Stimulated activated naive CD8-positive, alpha-beta T cell treated with anti-CD3 and anti-CD28 coated beads, Interleukin-15, amount 100 ng/mL, for 72 hours (primary cell): ENCODE measurements around the gene SPRED2.
"Not testable (repeated sequence)": the region's sequence is repeated elsewhere in the genome, so short reads cannot be mapped to it uniquely, and the experiment has no call there.

ENCODE experiments used
- ATAC-seq: fragments of 150-1000 bp; cut with Tn5 transposase; 2 replicates; pipeline ENCODE4 v1.10.0; 2021; ENCODE audit warnings: mild to moderate bottlenecking, moderate library complexity
- DNase-seq, 2 donors: peaks; one replicate each; pipeline ENCODE4 v3.0.0; 2021 to 2022
- H3K27ac Mint-ChIP-seq, 2 donors: one replicate each; pipeline ENCODE4 v1.8.0; 2022; ENCODE audit warnings: mild to moderate bottlenecking in 2 of 2, mixed read lengths in 2 of 2, moderate library complexity in 2 of 2
- H3K27me3 Mint-ChIP-seq: one replicate; pipeline ENCODE4 v1.8.0; 2022; ENCODE audit warnings: mixed read lengths
- H3K4me1 Mint-ChIP-seq: one replicate; pipeline ENCODE4 v1.8.0; 2022; ENCODE audit warnings: mild to moderate bottlenecking, mixed read lengths
- H3K4me3 Mint-ChIP-seq, 2 donors: one replicate each; pipeline ENCODE4 v1.8.0; 2022; ENCODE audit warnings: mild to moderate bottlenecking in 2 of 2, mixed read lengths in 2 of 2, moderate library complexity in 1 of 2
- H3K9me3 Mint-ChIP-seq, 2 donors: one replicate each; pipeline ENCODE4 v1.8.0; 2022; ENCODE audit warnings: mixed read lengths in 2 of 2

The SPRED2 gene

DNA sequence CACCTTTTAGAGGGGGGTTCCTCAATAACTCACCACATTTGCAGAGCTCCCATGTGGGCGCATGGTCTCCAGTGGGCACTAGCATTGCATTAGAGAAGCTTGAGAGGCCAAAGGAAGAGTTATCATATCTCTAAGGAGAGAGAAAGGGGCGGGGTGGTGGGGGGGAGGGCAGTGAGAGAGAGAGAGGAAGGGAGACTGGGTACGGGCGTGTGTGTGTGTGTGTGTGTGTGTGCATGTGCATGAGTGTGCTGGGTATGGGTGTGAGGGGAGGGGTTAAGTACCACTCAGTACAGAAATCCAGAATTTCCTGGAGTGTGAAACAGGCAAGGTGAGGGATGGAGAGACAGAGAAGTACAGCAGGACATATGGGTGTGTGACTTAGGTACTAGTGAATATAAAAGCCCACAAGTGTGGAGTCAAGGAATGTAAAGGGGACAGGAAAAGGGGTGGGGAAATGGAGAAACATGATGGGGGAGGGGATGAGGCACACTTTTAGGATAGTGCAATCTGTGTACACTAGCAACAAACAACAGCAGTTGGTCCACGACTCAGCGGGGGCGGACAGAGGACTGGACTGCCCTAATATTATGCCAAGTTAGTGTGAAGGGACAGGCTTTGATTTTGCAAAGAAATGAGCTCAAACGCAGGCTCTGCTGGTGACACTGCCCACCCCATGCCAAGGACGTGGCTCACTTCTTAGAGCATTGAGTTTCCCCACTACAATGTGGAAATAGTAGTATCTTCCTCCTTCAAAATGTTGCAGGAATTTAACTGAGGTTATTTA, 91.3 kb downstream of the SPRED2 start:
- H3K27ac Mint-ChIP-seq: no peak overlapping the region
- no peak overlapping the region for H3K4me3 Mint-ChIP-seq
- peaks cover 5% of the 10 kb centered on the region for H3K4me1 Mint-ChIP-seq
- DNase-seq: no peak
- no peaks in the 10 kb centered on the region for H3K9me3 Mint-ChIP-seq
- H3K27me3 Mint-ChIP-seq: peaks cover 4% of the 10 kb centered on the region
- ATAC-seq: no peak

GRCh38 chr2:65339648-65340047, 92.8 kb downstream of the SPRED2 start:
- Mint-ChIP-seq H3K4me3 (no peak overlapping the region), H3K27me3 (no peaks in the 10 kb centered on the region), H3K9me3 (no peaks in the 10 kb centered on the region), H3K27ac (no peak overlapping the region), H3K4me1 (peaks cover 5% of the 10 kb centered on the region)
- DNase-seq (no peak), ATAC-seq (no peak)

GRCh38 chr2:65338830-65339495, 93.4 kb downstream of the SPRED2 start:
- H3K4me1 Mint-ChIP-seq, H3K27me3 Mint-ChIP-seq, ATAC-seq, H3K4me3 Mint-ChIP-seq, DNase-seq, H3K27ac Mint-ChIP-seq, H3K9me3 Mint-ChIP-seq: not testable (repeated sequence)

- DNase-seq, H3K27ac Mint-ChIP-seq, H3K4me1 Mint-ChIP-seq, ATAC-seq, H3K27me3 Mint-ChIP-seq, H3K4me3 Mint-ChIP-seq, H3K9me3 Mint-ChIP-seq: not testable (repeated sequence)
Observed at GRCh38 chr2:65337915-65338314, 94.5 kb downstream of the SPRED2 start.

GRCh38 chr2:65334714-65335113, 97.7 kb downstream of the SPRED2 start:
- H3K27me3 Mint-ChIP-seq: no peaks in the 10 kb centered on the region
- no peaks in the 10 kb centered on the region for H3K9me3 Mint-ChIP-seq
- no peak overlapping the region for H3K4me3 Mint-ChIP-seq
- H3K4me1 Mint-ChIP-seq: no peaks in the 10 kb centered on the region
- DNase-seq: no peak
- ATAC-seq: no peak
- no peak overlapping the region for H3K27ac Mint-ChIP-seq

DNA sequence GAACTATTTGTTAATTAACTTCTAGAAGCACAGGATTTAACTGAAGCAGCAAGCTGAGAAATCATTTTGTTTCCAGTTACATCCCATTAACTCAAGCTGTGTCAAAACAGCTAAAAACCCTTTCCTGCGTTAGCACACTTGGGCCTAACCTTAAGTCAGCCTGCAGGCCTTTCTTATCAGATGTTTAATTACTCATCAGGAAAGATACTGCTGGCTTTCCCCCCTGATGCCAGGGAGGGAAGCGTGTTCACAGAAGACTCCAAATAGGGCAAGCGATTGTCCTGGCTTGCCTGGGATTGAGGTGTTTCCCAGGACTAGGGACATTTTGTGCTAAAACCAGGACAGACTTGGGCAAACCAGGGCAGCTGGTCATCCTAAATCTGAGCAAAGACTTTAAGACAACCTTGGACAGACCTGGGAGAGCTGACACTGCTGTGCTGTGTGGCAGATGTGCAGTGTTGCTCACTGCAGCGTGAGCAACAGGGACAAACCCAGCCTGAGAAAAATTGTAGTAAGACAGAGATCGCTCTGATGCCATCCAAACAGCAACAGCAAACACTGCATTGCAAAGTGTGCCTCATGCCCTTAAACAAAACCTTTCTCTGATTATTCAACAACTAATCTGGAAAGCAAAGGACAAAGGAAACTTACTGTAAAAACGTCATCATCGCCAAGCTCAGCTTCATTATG, 100.9 kb downstream of the SPRED2 start:
- DNase-seq (no peak), ATAC-seq (no peak)
- H3K9me3 Mint-ChIP-seq: no peaks in the 10 kb centered on the region
- no peak overlapping the region for H3K27ac Mint-ChIP-seq
- H3K27me3 Mint-ChIP-seq: no peaks in the 10 kb centered on the region
- H3K4me3 Mint-ChIP-seq: no peak overlapping the region
- H3K4me1 Mint-ChIP-seq: no peaks in the 10 kb centered on the region

GRCh38 chr2:65329525-65329924, 102.9 kb downstream of the SPRED2 start:
- Mint-ChIP-seq H3K27ac (no peak overlapping the region), H3K27me3 (no peaks in the 10 kb centered on the region), H3K4me1 (no peaks in the 10 kb centered on the region), H3K4me3 (no peak overlapping the region), H3K9me3 (no peaks in the 10 kb centered on the region)
- no peak for ATAC-seq
- DNase-seq: no peak

DNA sequence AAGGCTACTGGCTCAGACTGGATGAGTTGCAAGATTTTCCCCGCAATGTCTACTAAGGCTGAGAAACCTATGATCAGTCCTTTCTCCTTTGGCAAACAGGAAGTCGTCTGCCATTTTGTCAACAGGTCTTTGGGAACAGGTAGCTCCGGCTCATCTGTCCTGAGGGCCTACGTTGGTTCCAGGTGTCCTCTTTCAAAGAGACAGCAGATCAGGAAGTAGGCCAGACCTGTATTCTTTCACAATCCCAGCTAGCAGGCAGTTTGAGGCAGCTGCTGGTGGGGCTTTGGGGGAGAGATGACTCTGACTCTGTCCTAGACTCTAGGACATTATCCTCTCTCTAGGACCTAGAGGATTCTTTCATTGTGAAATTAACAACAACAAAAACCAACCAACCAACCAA, 106.1 kb downstream of the SPRED2 start:
- Mint-ChIP-seq H3K4me1 (no peaks in the 10 kb centered on the region), H3K9me3 (no peaks in the 10 kb centered on the region), H3K27me3 (no peaks in the 10 kb centered on the region), H3K4me3 (no peak overlapping the region), H3K27ac (no peak overlapping the region)
- DNase-seq: no peak
- no peak for ATAC-seq

DNA sequence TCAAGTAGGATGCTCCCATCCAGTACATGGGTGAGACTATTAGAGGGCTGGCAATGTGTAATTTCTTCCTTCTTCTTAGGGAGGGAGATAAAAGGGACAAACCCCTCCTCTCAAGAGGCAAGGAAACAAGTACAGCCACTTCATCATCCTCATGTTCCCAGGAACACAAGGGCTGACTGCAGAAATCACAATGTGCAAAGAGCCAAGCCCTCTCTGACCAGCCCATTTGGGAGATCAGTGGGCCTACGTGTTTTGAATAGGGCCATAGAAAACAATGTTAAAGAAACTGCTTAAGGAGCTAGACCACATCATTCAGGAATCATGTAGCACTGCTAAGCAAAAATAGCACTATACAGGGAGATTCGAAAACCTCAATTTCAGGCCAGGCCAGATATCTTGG, 107.3 kb downstream of the SPRED2 start:
- no peak overlapping the region for H3K27ac Mint-ChIP-seq
- peaks cover 9% of the 10 kb centered on the region for H3K4me1 Mint-ChIP-seq
- no peak overlapping the region for H3K4me3 Mint-ChIP-seq
- ATAC-seq (no peak), DNase-seq (no peak)
- H3K9me3 Mint-ChIP-seq: no peaks in the 10 kb centered on the region
- no peaks in the 10 kb centered on the region for H3K27me3 Mint-ChIP-seq

GRCh38 chr2:65320946-65321345, 111.5 kb downstream of the SPRED2 start:
- Mint-ChIP-seq H3K27me3 (no peaks in the 10 kb centered on the region), H3K9me3 (no peaks in the 10 kb centered on the region), H3K4me1 (peaks cover 14% of the 10 kb centered on the region), H3K27ac (no peak overlapping the region), H3K4me3 (no peak overlapping the region)
- no peak for ATAC-seq
- DNase-seq: no peak

DNA sequence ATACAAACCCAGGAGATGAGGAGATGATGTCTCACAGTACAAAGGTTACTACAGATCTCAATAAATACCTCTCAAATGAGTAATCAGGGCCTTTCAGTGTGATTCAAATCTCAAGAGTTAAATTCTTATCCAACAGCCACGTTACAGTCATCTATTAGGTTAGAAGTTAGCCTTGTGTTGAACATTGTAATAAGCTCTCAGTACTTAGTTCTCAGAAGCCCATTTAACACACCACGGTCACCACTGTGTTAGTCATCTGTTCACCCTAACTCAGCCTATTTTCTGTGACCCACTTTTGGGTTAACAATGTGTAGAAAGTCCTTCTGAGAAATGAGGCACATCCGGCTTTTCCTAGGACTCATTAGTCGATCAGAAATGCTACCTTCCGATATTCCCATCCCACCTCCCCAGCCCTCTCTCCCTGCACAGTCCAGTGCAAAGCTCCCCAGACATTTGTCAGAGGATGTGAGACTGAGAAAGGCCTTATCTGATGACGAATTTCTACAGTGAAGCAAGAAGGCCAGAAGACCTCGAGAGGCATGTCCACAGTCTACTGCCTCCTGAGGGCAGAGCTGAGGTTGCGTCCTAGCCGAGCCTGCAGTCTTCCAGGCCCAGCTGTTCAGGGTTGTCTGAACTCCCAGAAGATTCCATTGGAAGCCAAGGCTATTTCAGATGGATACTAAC, 112.2 kb downstream of the SPRED2 start:
- Mint-ChIP-seq H3K27me3 (no peaks in the 10 kb centered on the region), H3K4me3 (no peak overlapping the region), H3K27ac (no peak overlapping the region), H3K4me1 (peaks cover 14% of the 10 kb centered on the region), H3K9me3 (no peaks in the 10 kb centered on the region)
- ATAC-seq (peak; percentile 96), DNase-seq (peak in 1 of 2 donors; percentile 30)

DNA sequence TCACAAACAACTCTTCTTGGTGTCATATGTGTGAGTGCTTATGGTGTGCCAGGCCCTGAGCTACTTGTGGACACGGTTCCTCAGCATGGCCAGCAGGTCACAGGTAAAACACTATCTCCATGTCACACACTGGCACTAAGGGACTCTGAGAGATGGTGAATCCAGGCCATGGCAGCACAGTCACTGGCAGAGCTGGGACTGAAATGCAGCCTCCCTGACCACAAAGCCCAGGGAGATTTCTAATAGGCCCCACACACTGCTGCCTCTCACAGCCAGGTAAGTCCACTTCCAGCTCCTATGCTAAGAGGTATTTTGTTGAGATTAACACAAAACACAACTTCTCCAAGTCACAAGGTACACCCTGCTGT, 112.7 kb downstream of the SPRED2 start:
- no peak for DNase-seq
- Mint-ChIP-seq H3K4me3 (no peak overlapping the region), H3K27me3 (no peaks in the 10 kb centered on the region), H3K4me1 (peaks cover 14% of the 10 kb centered on the region), H3K9me3 (no peaks in the 10 kb centered on the region), H3K27ac (no peak overlapping the region)
- ATAC-seq: peak; percentile 16

DNA sequence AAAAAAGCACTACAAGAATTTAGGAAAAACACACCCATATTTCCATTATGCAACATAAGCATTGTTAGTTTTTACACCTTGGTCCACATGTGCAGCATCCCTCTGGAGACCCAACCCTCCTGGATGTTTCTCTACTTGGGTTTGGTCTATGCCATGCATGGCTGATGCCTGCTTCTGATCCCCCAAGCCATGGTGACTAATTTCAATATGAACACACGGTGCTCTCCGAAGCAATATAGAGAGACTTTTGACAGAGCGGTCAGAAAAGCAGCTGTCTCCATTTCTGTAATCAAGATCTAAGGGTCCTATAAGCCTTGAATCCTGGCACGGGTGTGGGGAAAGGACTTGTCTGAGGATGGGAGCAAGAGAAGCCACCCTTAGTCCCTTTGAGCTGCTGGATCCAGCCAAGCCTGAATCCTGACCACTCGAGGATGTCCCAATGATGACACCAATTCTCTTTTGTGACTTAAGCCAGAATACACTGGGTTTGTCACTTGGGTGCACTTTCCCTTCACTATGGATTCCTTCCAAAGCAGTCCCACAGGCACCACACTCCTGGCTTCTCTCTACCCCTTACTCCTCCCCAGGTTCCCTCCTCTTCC, 113.2 kb downstream of the SPRED2 start:
- no peaks in the 10 kb centered on the region for H3K9me3 Mint-ChIP-seq
- no peak for ATAC-seq
- H3K27ac Mint-ChIP-seq: no peak overlapping the region
- no peak for DNase-seq
- no peaks in the 10 kb centered on the region for H3K27me3 Mint-ChIP-seq
- H3K4me1 Mint-ChIP-seq: peaks cover 14% of the 10 kb centered on the region
- H3K4me3 Mint-ChIP-seq: no peak overlapping the region

GRCh38 chr2:65317841-65318240, 114.6 kb downstream of the SPRED2 start:
- DNase-seq (no peak), ATAC-seq (no peak)
- H3K27me3 Mint-ChIP-seq: no peaks in the 10 kb centered on the region
- H3K27ac Mint-ChIP-seq: no peak overlapping the region
- H3K4me1 Mint-ChIP-seq: peaks cover 20% of the 10 kb centered on the region
- no peaks in the 10 kb centered on the region for H3K9me3 Mint-ChIP-seq
- H3K4me3 Mint-ChIP-seq: no peak overlapping the region

- DNase-seq, H3K27ac Mint-ChIP-seq, H3K4me3 Mint-ChIP-seq, H3K9me3 Mint-ChIP-seq, H3K27me3 Mint-ChIP-seq, ATAC-seq: not testable (repeated sequence)
- peaks cover 23% of the 10 kb centered on the region for H3K4me1 Mint-ChIP-seq
Observed at GRCh38 chr2:65317351-65317750, 115.0 kb downstream of the SPRED2 start.
